Putamen (tissue), 1 donor: ENCODE results near the gene ZBED2.
"Not testable (repeated sequence)": the region's sequence is repeated elsewhere in the genome, so short reads cannot be mapped to it uniquely, and the experiment has no call there.

Source experiments
- DNase-seq: peaks from one replicate; pipeline ENCODE4 v3.0.0-alpha.2; 2016; ENCODE audit warnings: low spot score

Gene ZBED2, protein sequence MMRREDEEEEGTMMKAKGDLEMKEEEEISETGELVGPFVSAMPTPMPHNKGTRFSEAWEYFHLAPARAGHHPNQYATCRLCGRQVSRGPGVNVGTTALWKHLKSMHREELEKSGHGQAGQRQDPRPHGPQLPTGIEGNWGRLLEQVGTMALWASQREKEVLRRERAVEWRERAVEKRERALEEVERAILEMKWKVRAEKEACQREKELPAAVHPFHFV

DNA sequence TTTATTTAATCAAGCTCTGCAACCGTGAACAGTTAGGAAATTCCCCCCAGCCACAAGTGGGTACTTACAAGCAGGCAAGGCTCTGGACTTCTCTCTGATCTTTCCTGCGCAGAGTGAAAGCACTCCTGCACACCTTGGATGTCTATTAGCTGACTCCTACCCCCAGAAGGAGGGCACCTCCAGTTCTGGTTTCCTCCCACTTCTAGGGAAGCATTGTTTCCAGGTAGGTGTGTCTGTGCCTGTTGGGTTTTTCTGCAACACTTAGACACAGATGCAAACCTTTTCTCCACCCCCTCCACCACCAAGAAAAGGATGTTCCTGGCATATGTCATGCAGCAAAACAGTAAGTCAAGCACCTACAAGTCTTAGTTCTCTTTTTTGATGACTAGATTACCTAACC is at the start of gene ZBED2:
Gene ZBED2, minus strand, starts transcription at position 115 of the 400 bp plus-strand sequence. CDS start 1,145 bp downstream, outside the sequence.
- peak; percentile 16 for DNase-seq

DNA sequence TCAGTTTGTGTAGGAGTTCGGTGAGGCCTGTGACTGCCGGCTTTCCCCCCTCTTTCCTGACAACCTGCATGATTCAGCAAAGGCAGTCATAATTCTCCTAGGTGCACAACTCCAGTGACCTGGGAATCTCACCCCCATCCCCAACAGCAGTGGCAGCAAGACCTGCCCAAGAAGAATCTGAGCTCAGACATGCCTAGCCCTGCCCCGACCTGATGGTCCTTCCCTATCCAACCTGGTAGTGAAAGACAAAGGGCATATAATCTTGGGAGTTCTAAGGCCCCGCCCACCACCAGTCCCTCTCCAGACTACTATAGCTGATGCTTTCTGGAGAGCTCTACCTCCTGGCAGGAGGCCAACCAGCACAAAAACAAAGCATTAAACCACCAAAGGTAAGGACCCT is 44.2 kb upstream of the ZBED2 start:
- DNase-seq, result no peak

DNA sequence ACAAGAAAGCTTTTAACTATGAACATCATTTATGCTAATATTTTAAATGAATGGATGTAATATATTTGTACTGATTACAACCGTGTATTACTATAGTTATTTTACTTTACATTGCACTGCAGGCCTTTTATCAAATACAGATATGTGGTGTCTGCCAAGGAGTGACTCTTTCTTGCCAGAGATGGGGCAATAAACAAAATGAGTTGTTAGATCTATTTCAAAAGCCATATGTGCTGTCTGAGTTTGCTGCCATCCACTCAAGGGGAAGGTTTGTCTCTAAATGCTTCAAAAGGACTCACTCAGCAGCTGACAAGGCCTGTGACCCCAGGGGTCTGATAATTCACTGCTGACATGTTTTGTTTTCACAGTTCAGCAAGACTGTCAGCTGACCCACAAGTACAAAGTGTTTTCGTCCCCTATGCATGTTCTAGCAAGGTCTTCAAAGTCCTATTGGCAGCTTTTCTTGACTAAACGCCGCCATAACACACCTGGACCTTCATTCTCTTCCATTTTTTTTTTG is 41.3 kb upstream of the ZBED2 start:
- DNase-seq, result no peak

DNA sequence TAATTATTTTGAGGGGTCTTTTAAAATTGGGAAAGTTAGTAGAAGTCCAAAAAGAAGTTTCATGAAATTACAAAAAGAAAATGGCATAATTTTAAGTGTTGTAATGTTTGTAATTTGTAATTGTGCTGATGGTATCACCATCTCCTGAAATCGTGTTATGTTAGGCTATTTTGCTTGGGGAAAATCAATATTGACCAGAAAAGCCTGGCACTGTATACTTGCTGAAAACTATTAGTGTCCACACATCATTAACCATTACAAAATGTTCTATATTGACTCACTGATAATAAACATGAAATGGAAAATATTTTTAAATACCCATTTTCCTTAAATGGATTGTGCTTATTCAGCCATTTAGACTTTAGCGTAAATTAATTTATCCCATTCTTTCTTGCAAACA is 40.3 kb upstream of the ZBED2 start:
- no peak for DNase-seq

DNA sequence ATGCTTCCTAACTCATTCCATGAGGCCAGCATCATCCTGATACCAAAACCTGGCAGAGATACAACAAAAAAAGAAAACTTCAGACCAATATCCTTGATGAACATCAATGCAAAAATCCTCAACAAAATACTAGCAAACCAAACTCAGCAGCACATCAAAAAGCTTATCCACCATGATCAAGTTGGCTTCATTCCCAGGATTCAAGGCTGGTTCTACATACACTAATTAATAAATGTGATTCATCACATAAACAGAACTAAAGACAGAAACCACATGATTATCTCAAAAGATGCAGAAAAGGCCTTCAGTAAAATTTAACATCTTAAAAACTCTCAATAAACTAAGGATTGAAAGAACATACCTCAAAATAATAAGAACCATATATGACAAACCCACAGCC is 35.5 kb upstream of the ZBED2 start:
- DNase-seq, result not testable (repeated sequence)

DNA sequence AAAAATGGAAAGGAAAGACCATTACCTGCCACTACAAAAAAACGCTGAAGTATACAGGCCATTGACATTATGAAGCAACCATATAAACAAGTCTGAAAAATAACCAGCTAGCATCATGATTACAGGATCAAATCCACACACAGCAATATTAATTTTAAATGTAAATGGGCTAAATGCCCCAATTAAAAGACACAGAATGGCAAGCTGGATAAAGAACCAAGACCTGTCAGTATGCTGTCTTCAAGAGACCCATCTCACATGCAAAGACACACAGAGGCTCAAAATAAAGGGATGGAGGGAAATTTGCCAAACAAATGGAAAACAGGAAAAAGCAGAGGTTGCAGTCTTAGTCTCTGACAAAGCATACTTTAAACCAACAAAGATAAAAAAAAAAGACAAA is 33.9 kb upstream of the ZBED2 start:
- not testable (repeated sequence) for DNase-seq

DNA sequence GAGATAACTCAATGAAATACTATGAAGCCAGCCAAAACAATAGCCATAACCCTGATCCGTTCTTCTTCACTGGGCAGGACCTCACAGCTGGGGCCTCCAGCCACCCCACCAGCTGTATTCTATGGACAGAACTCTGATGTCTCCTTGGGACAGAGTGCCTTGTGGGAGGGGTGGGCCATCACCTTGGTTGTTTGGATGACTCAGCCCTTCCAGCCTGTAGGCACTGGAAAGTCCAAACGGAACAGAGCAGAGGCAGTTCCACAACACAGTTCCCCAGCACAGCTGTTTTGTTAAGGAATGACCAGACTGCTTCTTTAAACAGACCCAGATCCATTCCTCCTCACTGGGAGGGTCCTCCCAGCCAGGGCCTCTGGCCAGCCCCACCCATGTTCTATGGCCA is 31.9 kb upstream of the ZBED2 start:
- no peak for DNase-seq

DNA sequence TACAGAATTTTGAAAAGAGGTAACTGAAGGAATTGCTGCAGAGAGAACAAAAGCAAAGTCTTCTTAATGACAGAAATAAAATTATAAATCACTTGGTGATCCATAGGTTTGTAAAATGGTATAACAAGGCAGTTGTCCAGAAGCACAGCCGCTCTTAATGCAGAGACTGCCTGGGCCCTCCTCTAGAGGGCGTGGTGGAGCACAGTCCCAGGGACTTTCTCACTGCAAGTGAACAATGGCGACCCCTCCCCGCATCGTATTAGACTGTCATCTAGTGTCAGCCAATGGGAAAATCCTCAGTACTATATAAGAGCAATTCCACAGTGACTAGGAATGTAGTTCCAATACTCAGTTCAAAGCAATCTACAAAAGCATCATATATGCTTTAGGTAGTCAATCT is 26.4 kb upstream of the ZBED2 start:
- DNase-seq, result no peak

DNA sequence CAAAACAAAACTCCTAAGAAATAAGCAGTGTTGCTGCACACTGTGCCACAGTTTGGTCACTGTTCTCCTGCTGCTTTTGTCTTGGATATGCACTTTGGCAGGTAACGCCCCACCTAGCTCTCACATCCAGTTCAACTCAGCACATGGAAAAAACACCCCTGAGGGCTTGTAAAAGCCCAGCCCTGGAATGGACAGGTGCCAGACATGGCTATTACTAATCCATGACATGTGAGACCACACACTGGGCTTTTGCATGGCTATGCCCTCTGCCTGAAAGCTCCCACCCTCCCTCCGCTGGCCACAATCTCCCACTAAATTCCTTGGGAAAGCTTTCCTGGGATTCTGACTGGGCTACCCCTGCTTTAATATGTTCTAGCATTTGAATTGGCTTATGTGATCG is 24.7 kb upstream of the ZBED2 start:
- no peak for DNase-seq

DNA sequence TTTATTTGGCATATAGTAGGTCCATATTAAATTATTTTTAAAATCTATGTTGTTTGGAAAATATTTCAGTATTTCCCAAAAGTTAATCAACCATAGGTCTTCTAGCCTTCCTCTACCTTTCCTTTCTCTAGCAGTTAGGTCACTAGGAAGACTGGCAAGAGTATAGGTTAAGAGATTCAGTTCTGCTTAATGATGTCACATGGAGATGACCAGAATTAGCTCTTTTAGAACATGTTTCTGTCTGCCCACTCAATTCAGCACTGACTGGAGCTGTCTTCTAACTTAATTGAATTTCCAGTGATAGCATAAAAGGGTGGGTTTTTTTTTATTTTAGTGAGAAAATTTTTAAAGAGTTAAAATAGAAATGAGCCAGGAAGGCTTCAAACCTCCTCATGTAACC is 23.8 kb upstream of the ZBED2 start:
- DNase-seq, result no peak

DNA sequence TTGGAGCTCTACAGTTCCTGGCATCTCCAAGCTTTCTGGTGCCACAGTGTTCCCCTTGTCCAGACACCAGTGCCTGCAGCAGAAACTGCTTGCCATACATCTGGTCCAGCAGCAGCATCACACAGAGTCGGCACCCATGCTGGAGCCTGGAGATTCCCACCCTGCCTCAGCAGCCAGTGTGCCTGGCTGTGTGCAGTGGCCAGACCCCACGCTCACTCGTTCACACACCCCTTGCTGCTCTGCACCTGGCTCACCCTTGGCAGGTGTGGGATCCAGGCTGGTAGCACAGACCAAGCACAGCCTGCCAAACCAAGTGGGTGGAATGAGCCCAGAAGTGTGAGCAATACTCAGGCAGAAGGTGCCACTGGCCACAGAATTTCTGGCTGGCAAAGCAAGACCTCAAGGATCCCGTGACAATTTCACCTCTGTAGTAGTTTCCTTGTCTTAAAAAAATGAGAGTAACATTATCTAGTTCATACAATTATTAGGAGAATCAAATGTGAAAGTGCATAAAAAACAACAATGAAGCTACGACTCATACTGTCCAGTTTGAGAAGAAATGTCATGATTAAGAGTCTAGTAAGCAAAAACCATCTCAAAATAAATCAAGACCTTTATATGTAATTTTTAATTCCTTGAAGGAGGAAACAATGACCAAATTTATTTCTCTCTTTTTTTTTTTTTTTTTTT is 22.9 kb upstream of the ZBED2 start:
- no peak for DNase-seq

DNA sequence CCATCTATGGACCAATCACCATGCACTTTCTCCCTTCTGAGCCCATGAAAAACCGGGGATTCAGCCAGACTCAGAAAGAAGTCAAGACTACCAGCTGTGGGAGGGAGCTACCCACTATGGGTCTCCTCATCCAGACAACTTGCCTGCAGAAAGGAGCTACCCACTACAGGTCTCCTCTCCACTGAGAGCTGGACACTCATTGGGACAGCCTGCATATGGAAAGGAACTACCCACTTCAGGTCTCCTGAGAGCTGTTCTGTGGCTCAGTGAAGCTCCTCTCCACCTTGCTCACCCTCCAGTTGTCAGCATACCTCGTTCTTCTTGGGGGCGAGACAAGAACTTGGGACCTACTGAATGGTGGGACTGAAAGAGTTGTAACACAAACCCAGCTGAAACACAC is 22.3 kb upstream of the ZBED2 start:
- no peak for DNase-seq

DNA sequence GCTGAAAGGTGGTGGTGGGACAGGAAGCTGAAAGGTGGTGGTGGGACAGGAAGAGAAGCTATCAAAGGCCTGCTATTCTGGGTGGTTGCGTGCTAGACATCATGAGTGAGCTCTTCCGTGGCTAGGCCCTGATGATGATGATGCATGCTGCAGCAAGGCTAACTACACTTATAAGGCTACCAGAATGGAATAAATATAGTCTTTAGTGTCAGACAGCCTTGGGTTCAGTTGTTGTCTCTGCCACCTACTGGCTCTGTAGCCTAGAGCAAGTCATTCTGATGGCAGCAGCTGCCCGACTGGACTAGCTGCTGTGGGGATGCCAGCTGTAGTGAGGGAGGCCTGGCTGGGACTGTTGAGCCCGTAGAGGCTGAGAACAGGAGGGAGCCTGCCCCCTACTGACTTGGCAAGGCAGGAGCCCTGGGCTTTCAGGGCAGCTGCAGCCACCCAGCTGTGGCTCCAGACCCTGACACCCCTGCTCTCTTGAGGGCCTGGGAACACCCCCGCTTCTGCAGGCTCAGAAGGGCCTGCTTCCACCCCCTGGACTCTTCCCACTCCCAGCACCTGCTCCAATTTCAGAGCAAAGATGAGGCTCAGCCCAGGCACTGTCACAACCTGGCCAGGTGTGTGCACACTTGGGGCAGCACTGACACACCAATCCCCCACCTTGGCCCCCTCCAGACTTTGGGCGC is 21.4 kb upstream of the ZBED2 start:
- no peak for DNase-seq

DNA sequence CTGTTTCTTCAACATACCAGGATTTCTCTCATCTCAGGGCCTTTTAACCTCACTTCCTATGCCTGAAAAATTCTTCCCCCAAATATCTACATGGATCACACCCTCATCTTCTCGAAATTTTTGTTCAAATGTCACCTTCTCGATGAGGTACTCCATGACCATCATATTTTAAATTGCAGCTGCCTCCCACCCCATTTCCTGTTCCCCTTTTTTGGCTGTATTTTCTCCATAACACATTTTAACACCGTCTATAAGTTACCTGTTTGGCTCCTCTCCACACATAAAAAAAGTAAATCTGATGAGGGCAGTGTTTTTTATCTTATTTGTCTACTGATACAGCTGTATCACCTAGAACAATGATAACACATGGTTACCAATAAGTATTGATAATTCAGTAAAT is 20.7 kb upstream of the ZBED2 start:
- DNase-seq, result no peak

DNA sequence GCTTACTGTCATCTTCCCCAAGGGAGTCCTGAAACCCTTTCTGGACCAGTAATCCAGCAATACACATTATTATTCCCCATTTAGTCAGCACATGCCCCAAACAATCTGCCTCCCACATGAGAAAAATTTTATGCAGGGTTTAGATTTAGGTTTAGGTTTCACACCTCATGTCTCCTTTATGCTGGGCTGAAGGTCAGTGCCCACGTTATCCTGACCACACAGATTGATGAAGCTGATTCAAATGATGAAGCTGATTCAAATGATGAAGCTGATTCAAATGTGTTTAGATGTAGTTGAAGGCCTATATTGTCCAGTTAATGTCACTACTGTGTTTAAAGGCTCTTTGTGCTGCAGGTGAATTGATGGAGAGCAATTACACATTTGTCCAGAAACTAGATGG is 18.1 kb upstream of the ZBED2 start:
- no peak for DNase-seq

DNA sequence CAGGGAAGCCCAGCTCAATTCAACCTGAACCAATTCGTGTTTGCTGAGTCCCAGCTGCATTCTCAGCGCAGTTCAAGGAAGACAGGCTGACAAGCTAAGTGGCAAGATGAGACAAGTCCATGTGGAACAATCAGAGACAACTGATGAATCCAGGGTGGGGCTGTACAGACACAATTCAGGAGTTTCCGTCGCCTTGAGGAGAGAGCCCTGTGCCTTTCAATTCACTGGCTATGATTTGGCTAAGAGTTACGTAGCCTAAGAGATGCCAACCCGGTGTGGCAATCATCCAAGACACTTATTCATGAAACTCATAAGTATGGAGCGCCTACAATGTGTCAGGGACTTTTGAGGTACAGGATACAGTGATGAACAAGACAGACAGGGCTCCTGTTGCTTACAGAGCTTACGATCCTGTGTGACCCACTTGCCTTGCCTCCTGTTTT is 15.5 kb upstream of the ZBED2 start:
- DNase-seq, result no peak

DNA sequence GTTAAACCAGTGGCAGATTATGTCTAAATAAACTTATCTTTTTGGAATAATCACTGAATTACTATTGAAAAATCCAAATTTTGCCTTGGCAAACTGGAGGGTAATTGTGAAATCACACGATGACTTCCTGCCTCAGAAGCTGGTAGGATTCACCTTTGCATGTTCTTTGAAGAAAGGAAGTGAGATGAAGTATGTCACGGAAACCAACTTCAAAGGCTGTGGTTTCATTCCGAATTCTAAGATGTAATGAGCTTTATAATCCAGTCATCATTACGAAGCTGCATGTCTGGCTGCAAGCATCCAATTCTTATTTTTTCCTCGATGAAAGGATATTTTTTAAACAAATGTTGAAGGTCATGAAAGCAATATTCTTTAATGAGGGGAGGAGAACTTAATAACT is 15.0 kb upstream of the ZBED2 start:
- no peak for DNase-seq

DNA sequence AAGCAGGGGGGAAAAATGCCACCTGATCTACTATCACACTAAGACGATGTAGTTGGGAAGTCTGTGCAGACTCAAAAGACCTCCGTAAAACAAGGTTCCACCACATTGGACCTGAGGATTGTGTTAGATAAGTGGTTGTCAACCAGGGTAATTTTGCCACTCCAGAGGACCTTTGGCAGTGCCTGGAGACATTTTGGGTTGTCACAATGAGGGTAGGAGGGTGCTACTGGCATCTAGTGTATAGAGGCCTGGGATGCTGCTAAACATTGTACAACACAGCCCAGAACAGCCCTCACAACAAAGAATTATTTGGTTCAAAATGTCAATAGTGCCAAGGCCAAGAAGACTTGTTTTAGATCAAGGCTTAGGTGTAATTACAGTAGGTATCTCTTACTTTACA is 14.6 kb upstream of the ZBED2 start:
- DNase-seq, result no peak

DNA sequence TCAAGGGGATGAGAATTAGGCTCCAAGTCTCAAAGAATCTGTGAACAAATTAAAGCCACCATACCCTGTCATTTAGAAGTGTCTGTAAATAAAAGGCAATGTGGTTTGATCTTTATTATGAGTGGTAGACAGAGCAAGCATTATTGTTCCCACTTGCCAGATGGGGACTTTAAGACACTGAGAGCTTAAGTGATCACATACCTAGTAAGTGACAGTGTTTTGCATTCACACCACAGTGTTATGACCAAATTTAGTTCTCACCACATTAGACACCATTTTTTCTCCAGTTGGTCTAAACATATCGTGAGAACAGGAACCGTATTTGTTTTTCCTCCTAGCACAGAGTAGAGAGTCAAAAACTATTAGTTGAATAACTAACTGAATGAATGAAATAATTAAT is 13.2 kb upstream of the ZBED2 start:
- DNase-seq, result no peak

DNA sequence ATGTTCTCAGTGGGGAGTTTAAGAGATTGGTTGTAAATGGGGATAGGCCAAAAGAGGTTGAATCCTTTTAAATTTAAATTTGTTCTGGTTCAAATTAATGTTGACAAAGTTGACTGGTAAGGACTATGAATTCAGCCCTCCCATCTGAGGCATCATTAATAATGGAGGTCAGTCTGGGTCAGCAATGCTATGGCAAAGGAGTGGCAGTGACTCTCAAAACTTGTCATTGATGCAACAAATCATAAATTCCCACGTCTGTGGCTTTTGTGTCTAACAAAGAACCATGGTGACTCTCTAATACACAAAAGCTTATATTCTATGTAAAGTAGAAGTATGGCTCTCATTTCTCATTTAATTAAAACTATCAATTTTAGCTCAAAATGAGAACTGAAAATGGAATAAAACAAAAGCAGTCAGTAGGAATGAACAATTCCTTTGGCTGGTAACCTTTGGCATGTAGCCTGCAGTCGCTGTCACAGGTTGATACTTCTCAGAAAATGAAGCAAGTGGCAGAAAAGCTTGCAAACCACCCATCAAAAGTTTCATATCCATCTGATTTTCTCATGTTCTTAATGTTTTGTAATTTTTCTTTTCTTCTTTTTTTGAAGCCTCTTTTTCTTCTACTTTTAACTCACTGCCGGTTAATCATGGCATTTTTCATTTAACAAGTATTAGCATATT is 12.2 kb upstream of the ZBED2 start:
- DNase-seq, result no peak

DNA sequence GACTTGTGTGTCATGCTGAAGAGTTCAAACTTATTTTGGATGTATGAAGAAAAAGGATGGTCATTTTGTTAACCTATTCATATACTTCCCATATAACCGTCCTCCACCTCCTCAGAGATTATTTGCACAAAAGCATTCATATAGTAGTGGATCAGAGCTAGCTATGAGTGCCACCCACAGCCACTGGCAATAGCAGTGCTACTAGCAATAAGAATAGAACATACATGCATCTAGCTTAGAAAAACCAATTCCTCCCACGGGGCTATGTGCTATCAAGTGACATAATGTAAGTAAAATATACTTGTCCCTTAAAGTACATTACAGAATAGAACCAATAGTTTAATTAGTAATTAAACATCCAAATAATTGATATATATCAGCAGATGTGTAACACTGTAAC is 10.3 kb upstream of the ZBED2 start:
- no peak for DNase-seq

DNA sequence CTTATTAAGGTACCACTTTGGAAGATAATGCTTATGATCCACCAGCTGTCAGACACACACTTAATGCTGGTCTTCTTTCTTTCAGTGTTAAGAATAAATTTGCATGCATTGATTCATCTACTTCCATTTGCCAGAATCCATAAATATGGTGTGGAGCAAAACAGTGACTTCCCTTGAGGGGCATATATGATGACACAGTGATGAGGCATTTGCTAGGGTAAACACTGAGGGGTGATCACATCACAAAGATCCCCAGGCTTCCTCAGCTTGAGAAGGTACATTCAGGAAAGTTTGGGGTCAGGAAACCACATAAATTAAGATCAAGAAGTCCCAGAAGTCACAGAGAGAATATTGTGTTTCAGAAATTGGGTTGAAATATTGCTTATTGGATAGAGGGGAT is 9.9 kb upstream of the ZBED2 start:
- DNase-seq, result no peak

DNA sequence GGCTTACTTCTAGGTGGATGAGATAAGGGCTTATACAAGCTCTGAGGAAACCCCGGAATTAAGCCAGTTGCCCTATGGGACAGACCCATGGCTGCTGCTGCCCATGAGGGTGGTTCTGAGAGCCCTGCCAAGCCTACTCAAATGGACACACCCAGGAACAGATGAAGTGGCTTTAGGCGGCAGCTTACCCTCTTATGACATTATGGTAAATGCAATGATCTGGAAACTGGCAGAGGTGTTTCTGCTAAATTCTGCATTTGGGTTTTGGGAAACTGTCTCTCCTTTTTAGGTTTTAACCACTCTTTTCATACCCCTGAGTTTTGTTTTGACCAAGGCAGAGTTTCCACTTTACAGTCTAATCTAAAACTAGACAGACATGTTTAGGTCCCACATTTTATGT is 9.0 kb upstream of the ZBED2 start:
- DNase-seq, result no peak
